Myocyte (in vitro differentiated cells): ENCODE results near the gene KCTD17. TPM values are rescaled to one million over a fixed set of nuclear protein-coding genes. Genes with fewer than 3 reads are reported as not detected.
A peak's percentile ranks its signal among the peaks of the same experiment; 100 is the strongest.

Source experiments
- DNase-seq: peaks from one replicate; pipeline ENCODE4 v3.0.0-alpha.2; 2012; ENCODE audit warnings: low read depth
- total RNA-seq: library from RNA; depleted of rRNA; stranded (reverse); fragments of >200 nt; gene quantifications from 2 replicates; pipeline ENCODE4 v1.2.3, GENCODE V29; 2014

KCTD17 gene
- total RNA-seq, 1 donor from 2014 or later, result 11.0 TPM

DNA sequence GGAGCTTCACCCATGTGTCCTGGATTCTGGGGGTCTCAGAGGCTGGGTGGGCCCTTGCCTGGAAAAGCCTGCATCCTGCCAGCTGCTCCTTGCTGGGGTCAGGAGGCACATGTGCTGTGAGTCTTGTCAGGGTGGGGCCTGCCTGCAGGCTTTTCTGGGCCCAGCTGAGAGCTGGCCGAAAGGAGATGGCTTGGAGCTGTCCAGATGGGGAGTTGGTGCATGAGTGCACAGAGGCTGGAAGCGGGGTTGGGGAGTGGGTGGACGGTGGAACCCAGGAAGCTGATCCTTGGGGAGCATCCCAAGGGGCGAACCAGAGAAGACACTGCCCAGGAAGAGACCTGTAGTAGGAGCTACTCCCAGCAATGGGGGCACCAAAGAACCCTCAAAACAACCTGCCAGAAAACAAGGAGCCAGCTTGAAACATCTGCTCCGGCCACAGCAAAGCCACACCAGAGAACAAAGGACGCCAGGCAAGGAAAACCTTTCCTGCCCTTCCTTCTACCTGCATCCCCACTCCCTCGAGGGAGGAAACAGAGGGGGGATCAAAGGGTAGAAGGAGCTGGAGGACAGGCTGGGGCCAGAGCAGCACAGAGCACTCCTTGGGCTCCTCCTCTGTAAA lies 8.2 kb upstream of the KCTD17 start:
- DNase-seq, result no peak

DNA sequence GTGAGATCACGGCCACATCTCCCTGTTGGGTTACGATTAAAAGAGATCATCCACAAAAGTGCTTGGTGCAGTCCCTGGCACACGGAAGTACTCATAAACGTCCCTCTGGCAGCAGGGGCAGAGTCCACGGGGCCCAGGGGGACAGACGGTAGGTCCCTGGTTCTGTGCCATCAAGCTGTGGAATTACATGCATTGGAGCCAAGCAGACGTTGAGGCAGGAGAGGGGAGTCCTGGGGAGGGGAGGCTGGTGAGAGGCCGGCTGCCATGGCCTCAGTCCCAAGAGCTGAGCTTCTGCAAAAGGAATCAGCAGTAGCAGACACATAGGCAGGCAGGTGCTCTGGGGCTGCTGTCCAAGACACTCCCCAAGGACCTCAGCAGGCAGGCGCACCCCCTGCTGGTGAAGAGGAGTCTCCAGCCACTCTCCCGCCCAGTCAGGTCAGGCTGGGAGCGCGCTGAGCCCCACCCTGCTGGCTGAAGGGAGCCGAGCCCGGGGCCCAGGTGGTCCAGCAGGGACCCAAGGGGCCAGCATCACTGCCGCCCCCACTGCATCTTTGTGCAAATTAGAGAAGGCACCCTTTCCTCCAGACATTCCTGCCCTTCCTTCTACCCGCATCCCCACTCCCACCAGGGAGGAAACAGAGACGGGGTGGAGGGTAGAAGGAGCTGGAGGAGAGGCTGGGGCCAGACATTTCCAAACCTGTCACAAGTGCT lies 7.6 kb upstream of the KCTD17 start:
- peak; percentile 48 for DNase-seq

GRCh38 chr22:37044634-37045625 lies 6.6 kb upstream of the KCTD17 start:
- DNase-seq, result no peak

DNA sequence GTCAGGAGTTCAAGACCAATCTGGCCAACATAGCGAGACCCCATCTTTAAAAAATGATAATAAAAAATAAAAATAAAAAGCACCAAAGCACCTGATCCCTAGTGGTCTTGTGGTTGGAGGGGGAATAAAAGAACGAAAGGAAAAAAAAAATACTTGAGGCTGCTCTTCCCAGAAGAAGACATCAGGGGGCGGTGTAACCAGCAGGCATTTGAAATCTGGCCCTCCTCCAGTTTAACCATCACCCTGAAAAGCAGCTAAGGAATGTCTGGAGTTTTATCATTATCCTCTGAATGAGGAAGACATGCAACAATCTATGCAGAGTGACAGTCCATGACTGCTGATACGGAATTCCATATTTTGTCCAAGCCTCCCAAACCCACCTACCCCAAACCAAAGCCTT lies 5.6 kb upstream of the KCTD17 start:
- peak; percentile 18 for DNase-seq

DNA sequence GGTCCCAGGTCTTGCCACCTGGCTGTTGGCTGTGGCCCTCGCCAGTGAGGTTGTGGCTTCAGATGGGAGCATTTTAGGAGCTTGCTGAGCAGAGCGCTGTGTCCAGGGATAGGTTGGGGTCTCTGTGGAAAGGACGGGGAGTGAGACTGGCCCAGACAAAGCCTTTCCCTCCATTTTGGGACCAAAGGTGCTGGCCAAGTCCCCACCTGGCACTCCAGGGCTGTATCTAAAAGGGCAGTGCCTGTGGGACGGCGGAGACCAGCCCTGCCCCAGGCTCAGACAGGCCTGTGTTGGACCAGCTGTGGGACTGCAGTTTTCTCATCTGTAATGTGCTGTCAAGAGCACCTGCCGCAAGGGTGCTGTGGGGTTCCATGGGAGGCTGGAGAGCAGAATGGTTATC lies 5.0 kb upstream of the KCTD17 start:
- no peak for DNase-seq

GRCh38 chr22:37047006-37047405 lies 4.5 kb upstream of the KCTD17 start:
- peak; percentile 10 for DNase-seq

DNA sequence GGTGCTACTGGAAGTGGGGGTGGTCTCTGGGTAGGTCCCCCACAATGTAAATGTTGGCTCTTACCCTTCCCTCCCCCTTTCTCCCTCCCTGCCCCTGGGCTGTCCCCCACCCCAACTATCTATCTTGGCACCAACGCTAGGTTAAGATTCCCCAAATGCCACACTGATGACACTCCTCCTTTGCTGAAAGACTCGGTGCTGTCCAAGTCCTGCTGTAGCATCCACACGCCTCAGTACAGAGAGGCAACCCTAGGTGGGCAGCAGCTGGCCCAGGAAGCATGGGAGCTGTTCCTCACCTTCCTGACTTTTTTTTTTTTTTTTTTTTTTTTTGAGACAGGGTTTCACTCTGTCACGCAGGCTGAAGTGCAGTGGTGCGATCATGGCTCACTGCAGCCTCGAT lies 3.4 kb upstream of the KCTD17 start:
- DNase-seq, result no peak

DNA sequence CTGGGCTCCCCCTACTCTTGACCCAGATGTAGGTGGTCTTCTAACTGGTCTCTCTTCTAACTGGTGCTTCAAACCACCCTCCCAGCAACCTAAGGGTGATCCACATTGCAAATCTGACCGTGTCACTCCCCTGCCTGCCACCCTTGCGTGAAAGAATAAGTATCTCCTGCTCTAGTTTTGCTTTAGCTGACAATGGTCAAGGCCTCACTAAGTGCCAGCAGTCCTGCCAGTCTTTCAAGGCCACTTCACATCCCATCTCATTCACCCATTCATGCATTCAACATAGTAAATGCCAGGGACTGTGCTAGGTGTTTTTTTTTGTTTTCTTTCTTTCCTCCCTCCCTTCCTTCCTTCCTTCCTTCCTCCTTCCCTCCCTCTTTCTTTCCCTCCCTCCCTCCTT lies 2.3 kb upstream of the KCTD17 start:
- no peak for DNase-seq

DNA sequence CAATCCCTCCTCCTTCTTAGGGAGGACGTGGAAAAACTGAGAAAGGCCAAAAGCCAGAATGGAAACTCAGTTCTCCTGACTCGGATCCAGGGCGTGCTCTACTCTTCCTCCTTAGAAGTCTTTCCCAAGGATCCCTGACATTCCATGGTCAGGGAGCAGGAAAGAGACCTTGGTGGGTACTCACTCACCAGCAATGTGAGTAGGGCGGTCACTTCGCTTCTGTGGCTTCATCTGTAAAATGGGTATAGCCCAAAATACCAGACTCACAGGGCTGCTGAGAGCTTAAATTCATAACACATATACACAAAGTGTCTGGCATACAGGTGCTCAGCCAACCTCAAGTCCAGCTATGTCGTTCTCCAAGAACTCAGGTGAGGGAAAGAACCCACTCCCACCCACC lies 629 bp upstream of the KCTD17 start:
- DNase-seq, result no peak

- no peak for DNase-seq
Measured at GRCh38 chr22:37052386-37053309, 1.1 kb downstream of the KCTD17 start.

GRCh38 chr22:37053310-37054055 lies 1.9 kb downstream of the KCTD17 start:
- peak; percentile 9 for DNase-seq

DNA sequence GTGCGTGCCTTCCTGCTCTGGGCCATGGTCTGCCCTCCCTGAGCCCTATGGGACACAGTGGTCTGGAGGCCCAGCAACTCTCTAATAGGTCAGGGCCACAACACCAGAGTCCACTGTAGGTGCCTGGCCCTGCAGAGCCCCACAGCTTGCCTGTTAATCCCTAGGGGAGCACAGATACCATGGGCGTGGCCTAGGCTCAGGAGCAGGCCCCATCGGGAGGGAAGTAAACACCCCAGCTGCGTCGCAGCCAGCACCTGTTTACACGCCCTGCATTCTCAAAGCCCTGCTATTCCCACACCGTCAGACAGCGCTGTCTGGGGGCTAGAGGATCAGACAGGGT lies 2.5 kb downstream of the KCTD17 start:
- DNase-seq, result peak; percentile 13

GRCh38 chr22:37054600-37055365 lies 3.2 kb downstream of the KCTD17 start:
- DNase-seq, result no peak

- DNase-seq, result no peak
Measured at GRCh38 chr22:37056246-37056645, 4.7 kb downstream of the KCTD17 start.

DNA sequence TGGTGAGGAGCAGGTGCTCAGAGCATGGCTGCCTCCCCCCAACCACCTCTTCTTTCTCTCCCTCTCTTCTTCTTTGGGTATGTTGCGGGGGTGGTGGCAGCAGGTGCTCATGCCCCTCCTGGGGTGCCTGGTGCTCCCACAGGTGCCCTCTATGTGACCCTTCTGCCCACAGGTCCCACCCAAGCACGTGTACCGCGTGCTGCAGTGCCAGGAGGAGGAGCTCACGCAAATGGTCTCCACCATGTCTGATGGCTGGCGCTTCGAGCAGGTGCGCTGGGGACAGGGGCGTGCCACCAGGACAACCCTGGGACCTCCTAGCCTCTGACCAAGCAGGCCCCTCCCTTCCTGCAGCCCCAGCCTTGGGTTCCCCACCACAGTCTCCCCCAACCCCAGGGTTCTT lies 5.7 kb downstream of the KCTD17 start:
- DNase-seq, result no peak

DNA sequence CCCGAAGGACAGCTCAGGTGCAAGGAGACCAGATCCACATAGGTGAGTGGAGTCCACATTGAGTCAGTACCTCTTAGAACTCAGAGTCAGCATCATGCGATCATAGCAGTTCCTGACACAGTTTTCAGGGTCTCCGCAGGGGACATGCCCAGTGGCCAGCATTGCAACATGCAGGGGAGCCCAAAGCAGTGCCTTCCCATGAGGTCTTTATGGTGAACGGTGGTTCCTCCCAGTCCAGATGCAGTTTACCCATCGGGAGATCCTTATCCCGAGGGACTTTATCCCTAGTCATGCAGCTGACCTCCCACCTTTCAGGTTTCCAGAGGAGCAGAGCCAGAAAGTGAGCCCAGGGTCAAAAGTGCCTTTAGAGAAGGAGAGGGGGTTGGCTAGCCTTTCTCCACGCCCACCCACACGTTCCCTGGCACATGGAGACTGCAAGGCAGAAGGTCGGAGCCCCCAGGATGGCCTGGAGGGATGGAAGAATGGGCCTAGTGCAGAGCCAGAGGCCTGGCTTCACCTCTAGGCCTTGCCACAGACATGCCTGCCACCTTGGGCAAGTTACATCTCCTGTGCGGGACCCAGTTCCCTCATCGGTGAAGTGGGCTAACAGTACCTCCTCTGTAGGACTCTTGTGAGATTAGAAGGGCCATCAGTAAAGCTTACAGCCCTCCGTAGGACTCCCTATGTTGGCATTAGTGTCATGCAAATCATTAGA lies 6.4 kb downstream of the KCTD17 start:
- no peak for DNase-seq

DNA sequence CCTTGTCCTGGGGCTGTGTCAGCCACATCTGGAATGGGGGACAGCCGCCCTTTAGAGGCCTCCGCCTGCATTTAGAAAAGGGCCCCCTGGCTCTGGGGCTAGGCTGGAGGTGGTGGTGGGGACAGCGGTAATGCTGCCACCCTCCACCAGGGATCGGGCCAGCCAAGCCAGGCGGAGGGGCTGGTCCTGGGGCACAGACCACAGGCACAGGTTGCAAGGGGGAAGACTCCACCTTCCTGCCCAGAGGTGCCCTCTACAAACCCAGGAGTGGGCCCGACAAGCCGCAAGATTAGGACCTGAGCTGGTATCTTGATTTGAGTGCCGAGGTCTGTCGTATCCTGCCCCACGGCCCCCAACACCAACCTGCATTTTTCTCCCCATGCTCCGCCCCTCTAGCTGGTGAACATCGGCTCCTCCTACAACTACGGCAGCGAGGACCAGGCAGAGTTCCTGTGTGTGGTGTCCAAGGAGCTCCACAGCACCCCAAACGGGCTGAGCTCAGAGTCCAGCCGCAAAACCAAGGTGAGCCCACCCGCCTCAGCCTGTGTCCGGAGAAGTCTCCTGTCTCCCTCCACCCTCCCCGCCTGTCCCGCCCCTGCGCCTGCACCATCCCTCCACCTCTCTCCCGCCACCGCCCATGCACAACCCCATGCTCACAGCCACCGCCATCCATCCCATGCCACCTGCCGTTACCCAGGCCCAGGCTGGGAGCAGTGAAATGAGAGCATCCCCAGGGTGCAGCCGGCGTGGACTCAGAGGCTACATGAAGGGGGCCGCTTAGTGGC lies 7.6 kb downstream of the KCTD17 start:
- DNase-seq, result no peak

DNA sequence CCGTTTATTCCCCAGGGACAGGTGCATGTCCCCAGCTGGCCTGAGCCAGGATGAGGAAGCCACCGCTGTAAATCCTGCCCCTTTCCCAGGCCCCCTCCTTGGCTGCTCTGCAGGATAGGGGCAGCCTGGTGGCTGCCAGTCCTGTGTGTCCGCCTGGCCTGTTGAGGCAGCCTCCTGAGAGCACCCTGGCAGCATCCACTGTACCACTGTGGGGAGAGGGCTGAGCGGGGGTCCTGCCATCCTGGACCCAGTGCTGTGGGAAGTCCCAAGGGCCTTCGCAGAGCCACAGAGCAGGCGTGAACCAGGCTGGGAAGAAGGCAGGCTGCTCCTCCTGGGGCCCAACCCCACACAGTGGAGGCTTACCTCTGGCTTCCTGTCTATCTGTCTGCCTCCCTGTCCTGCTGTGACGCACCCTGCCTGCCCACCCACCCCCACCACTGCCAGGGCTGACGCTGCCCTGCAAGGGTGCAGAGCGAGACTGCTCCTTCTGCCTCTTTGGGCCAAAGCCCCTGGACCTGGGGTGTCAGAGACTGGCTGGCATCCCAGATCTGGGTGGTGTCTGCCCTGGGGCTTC lies 8.4 kb downstream of the KCTD17 start:
- no peak for DNase-seq
